ENCODE results near the gene RCOR1.

DNA sequence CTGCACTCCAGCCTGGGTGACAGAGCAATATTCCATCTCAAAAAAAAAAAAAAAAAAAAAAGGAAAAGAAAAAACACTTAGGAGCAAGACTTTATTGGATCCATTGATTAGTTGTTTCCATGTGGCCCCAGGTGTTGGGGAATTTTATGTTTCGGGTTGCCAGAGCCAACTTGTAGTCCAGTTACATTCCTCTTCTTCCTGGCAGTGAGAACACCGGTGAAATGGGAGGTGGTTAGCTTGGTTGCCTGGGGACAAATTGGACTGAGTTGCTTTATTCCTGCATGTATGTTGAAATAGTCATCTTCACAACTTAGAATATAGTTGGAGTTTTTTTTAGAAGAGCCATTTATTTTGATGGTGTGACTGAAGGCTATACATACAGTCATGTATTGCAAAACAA, 12.6 kb downstream of the RCOR1 start:
- TF ChIP-seq, protein P1, sequence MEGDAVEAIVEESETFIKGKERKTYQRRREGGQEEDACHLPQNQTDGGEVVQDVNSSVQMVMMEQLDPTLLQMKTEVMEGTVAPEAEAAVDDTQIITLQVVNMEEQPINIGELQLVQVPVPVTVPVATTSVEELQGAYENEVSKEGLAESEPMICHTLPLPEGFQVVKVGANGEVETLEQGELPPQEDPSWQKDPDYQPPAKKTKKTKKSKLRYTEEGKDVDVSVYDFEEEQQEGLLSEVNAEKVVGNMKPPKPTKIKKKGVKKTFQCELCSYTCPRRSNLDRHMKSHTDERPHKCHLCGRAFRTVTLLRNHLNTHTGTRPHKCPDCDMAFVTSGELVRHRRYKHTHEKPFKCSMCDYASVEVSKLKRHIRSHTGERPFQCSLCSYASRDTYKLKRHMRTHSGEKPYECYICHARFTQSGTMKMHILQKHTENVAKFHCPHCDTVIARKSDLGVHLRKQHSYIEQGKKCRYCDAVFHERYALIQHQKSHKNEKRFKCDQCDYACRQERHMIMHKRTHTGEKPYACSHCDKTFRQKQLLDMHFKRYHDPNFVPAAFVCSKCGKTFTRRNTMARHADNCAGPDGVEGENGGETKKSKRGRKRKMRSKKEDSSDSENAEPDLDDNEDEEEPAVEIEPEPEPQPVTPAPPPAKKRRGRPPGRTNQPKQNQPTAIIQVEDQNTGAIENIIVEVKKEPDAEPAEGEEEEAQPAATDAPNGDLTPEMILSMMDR (IDR thresholded peaks at IDR 0.05): no peak
- TF ChIP-seq EZH2 (IDR thresholded peaks at IDR 0.05; ENCODE audit: borderline replicate concordance, insufficient read depth, low read depth, low read length, poor library complexity, severe bottlenecking): no peak

Data from B cell (primary cell).